GM12873 (cell line): Measurements from ENCODE around the gene KRT10.

Source experiments
- TF ChIP-seq, protein P1 (sequence below): IDR thresholded peaks from 2 replicates; pipeline ENCODE4 v1.5.1; 2012; ENCODE audit warnings: low read depth, mild to moderate bottlenecking, moderate library complexity, low read length, control low read depth; ENCODE audit not compliant: insufficient read depth; ENCODE audit errors: missing control alignments

The KRT10 gene

DNA sequence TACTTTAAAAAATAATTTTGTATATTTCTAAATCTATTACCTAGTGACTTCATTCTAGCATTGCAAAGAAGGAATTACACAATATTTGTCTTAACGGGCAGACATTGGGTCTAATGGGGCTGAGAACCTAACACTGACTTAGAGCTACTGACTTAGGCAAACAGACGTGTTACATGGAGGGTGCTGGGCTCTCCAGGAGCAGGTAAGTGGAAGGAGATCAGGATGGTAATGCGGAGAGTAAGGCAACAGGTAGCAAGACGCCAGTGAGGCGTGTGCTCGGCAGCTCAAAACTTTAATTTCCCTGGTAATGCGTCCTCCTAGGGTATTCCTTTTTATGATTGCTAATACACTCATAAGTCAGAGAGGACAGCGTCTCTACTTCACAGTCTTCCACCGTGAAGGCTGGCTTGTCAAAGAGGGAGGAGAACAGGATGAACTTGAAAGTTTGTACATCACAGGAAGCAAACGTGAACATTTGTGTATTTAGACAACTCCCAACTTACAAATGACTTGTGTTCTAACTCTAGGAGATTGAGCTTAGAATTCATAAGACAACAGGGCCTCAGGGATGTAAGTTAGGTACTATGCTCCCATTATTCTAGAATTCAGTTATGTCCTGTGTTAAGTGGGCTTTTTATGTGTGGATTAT is 27.3 kb downstream of the KRT10 start:
- TF ChIP-seq, protein P1, sequence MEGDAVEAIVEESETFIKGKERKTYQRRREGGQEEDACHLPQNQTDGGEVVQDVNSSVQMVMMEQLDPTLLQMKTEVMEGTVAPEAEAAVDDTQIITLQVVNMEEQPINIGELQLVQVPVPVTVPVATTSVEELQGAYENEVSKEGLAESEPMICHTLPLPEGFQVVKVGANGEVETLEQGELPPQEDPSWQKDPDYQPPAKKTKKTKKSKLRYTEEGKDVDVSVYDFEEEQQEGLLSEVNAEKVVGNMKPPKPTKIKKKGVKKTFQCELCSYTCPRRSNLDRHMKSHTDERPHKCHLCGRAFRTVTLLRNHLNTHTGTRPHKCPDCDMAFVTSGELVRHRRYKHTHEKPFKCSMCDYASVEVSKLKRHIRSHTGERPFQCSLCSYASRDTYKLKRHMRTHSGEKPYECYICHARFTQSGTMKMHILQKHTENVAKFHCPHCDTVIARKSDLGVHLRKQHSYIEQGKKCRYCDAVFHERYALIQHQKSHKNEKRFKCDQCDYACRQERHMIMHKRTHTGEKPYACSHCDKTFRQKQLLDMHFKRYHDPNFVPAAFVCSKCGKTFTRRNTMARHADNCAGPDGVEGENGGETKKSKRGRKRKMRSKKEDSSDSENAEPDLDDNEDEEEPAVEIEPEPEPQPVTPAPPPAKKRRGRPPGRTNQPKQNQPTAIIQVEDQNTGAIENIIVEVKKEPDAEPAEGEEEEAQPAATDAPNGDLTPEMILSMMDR = no peak

DNA sequence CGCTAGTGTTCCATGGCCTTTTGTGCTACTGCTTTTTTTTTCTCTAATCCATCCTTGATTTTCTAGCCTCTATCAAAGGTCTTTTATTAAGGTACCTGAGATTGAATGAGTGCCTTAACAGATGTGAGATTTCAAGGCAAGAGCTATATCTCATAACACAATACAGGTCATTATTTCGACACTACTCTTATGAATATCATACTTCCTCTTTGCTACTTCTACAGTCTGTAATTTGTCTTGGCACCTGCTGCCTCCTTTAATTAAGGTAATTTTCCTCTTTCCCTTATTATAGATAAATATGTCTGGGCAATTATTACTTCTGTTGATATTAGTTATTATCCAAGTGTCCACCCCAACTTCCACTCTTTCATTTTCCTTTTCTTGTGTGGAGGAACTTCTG is 27.9 kb downstream of the KRT10 start:
- TF ChIP-seq, protein P1 = no peak

DNA sequence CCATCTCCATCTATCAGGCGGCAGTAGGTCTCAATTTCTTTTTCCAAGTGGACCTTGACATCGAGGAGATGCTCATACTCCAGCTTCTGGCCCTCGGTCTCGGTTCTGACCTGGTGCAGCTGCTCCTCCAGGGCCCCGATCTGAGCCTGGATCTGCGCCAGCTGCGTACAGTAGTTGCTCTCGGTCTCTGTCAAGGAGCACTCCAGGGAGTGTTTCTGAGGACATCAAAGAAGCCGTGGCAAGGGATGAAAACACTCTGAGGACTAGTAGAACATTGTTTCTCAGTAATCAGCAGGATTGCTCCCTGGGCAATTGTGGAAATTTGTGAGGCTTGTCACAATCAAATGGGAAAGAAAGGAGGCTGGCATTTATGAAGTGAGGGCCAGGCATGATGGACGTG is 28.6 kb downstream of the KRT10 start:
- TF ChIP-seq, protein P1 = no peak

DNA sequence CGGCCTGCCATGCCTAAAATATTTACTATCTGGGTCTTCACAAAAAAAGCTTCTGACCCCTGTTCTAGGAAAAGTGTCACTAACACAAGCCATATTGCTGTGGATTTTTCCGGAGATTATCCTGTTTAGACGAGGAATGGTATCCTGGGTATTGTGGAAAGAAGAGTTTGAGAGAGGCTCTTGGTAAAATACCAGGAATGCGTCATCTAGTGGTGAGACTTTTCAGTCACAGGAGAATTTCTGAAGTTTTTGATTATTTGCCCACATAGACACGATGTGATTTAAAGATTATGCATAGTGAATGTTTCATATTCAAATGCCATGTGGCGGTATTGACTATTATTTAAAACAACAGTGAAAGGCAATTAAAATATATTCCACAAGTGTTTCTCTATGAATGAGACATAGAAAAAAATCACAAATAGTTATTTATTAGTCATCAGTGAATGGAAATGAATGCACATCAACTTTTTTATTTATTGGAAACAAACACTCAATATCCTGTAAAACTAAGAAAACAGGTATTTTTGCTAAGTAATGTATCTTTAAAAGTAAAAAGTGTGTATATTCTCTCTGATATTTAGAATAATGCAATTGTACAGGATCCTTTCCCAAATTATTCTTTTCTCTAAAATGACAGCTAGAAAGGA is 30.5 kb downstream of the KRT10 start:
- TF ChIP-seq, protein P1 = peak; percentile 50

DNA sequence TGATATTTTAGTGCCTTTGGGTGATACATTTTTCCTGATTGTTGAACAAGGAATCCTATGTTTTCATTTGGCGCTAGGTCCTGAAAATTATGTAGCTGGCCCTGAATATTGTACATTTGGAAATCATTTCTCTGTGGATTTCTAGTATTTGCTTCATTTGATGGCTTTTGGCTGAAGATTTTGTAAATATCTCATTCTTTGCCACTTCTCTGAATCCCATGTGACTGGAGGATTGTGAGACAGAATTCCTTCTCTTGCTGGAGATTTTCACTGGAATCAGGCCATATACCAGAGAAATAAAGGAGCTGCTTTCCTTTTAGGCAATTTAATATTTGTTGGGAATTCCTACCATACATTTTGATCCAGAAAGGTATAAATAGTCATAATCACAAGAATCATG is 31.3 kb downstream of the KRT10 start:
- TF ChIP-seq, protein P1 = no peak

DNA sequence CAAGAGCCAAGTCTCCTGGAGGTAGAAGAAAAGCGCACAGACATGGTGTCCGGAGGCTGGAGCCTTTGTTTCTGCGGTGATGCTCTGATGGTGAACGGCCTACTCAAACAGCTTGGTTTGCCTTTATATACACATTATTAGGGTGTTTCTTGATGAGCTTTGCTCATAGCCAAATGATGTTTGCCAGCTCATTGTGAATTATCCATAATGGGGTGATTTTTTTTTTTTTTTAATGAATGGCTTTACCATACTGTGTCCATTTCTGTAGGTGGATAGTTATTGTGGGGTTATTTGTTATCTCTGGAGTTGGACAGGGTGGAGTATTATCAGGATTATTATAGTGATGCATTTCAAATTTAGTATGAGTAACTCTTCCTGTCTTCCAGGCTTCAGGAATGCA is 40.0 kb downstream of the KRT10 start, which contains the start of gene KRT27:
TSS of gene KRT27 (minus strand) at position 101 of the 400 bp plus-strand sequence. CDS start at position 44, 57 bp downstream.
- TF ChIP-seq, protein P1 = no peak

DNA sequence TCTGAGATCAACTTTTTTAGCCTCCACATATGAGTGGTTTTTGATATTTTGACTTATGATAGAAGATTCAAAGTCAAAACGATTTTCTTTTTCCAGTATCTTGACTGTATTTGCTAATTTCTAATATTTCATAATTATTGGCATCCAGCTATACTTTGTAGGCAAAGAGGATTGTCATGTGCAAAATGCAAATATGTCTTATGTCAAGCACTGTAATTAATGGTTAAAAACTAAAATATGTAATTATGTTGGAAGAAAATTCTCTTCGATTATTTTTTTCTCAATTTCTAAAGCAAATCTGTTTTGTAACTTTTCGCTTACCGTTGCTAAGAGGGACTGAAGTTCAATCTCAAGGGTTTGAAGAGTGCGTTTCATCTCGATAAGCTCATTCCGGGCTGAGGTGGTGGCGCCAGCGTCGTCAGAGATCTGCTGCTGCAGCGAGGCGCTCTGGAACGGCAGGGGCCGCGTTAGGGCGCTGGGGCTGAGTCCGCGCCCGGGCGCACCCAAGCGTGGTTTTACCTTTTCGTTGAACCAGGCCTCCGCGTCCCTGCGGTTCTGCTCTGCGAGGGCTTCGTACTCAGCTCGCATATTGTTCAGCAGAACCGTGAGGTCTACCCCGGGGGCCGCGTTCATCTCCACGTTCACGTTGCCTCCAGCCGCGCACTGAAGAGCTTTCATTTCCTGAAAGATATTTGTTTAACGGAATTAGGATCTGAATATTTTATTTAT is 43.1 kb downstream of the KRT10 start:
- TF ChIP-seq, protein P1 = no peak
